Measurements from ENCODE around the gene ZNF750.

ZNF750 gene

GRCh38 chr17:82839617-82840292 lies at the start of gene ZNF750:
Gene ZNF750 (minus strand): TSS chr17:82840022. CDS start chr17:82832454, 7,568 bp downstream.
- no peaks in the 10 kb centered on the region for H3K36me3 ChIP-seq (ENCODE audit: control insufficient read depth in 2 of 2, insufficient read depth in 1 of 2, low read length in 2 of 2)
- H3K27ac ChIP-seq (ENCODE audit: extremely low read depth, low read depth, low read length), result no peak within 1 kb of the TSS
- no peaks in the 10 kb centered on the region for H3K9me3 ChIP-seq (ENCODE audit: control insufficient read depth, insufficient read depth, low read depth, low read length)
- H3K4me3 ChIP-seq (ENCODE audit: low read depth, low read length), result no peak within 1 kb of the TSS
- no peaks in the 10 kb centered on the region for H3K4me1 ChIP-seq (ENCODE audit: control insufficient read depth, insufficient read depth, low read length)
- CTCF ChIA-PET, result interaction anchor here (1.1 kb wide), 1 partner anchor 92 kb away, joined by 4 read pairs; no protein-coding TSS in a partner anchor
- POLR2A ChIA-PET, result no interaction called here
- TF ChIP-seq SP7 (tag by site-specific recombination; IDR thresholded peaks at IDR 0.05) (no peak), ZBTB17 (tag by site-specific recombination; IDR thresholded peaks at IDR 0.05) (peak; percentile 32; the same call in 1 of the 2 replicates), PRDM2 (tag by site-specific recombination; IDR thresholded peaks at IDR 0.05; ENCODE audit: borderline replicate concordance) (no peak), ZNF830 (tag by site-specific recombination; IDR thresholded peaks at IDR 0.05; ENCODE audit: low read depth) (no peak), KLF16 (tag by site-specific recombination; IDR thresholded peaks at IDR 0.05) (no peak), ZNF600 (tag by site-specific recombination; IDR thresholded peaks at IDR 0.05) (peak; percentile 50; the same call in 1 of the 2 replicates), EGR2 (tag by site-specific recombination; IDR thresholded peaks at IDR 0.05; ENCODE audit: low read depth) (peak; percentile 65; the same call in 1 of the 2 replicates), ZNF248 (tag by site-specific recombination; IDR thresholded peaks at IDR 0.05) (no peak), ZFHX2 (tag by site-specific recombination; conservative IDR thresholded peaks at IDR 0.05) (peak; percentile 50), ZNF335 (tag by site-specific recombination; conservative IDR thresholded peaks at IDR 0.05) (no peak)

GRCh38 chr17:82888583-82889495 lies 49.0 kb upstream of the ZNF750 start:
- CTCF ChIA-PET, result interaction anchor here (1.0 kb wide), 1 partner anchor 25 kb away, joined by 3 read pairs; no protein-coding TSS in a partner anchor
- POLR2A ChIA-PET, result no interaction called here
- Histone ChIP-seq H3K4me1 (ENCODE audit: control insufficient read depth, insufficient read depth, low read length) (no peaks in the 10 kb centered on the region), H3K36me3 (ENCODE audit: control insufficient read depth in 2 of 2, insufficient read depth in 1 of 2, low read length in 2 of 2) (peaks cover 0 to 21% of the 10 kb centered on the region in 2 experiments; a peak in 1 of 3 replicates), H3K4me3 (ENCODE audit: low read depth, low read length) (no peak overlapping the region), H3K27ac (ENCODE audit: extremely low read depth, low read depth, low read length) (no peak overlapping the region), H3K9me3 (ENCODE audit: control insufficient read depth, insufficient read depth, low read depth, low read length) (no peaks in the 10 kb centered on the region)
- TF ChIP-seq GLIS1 (tag by site-specific recombination; IDR thresholded peaks at IDR 0.05) (peak; percentile 75), ZIC2 (tag by site-specific recombination; IDR thresholded peaks at IDR 0.05) (peak; percentile 33), ZNF174 (tag by site-specific recombination; IDR thresholded peaks at IDR 0.05) (no peak), GLIS2 (tag by site-specific recombination; IDR thresholded peaks at IDR 0.05) (0 out of 2 replicates have a peak, but pooled peaks have one; percentile 23)

Measured in HEK293 (cell line).